Neutrophil (primary cell): ENCODE measurements around the gene LRRC3.

ENCODE experiments used
- H3K27ac ChIP-seq: fragments of 200-600 bp; sonication (generic); 2 replicates; pipeline ENCODE4 v1.5.1; 2016; ENCODE audit warnings: mild to moderate bottlenecking, moderate library complexity
- H3K27me3 ChIP-seq: fragments of 200-600 bp; sonication (generic); 2 replicates; pipeline ENCODE4 v1.6.0; 2016; ENCODE audit warnings: mild to moderate bottlenecking
- H3K36me3 ChIP-seq: fragments of 200-600 bp; sonication (generic); 2 replicates; pipeline ENCODE4 v1.5.1; 2017
- H3K4me1 ChIP-seq, 2 experiments: fragments of 200-600 bp in 1 of 2; sonication (generic) in 1 of 2; 1 replicate in 1 of 2; 2 replicates in 1 of 2; pipeline versions ENCODE4 v1.5.1 to v1.6.1; 2013 to 2016; ENCODE audit warnings: low read depth in 1 of 2, low read length in 1 of 2, mild to moderate bottlenecking in 1 of 2, moderate library complexity in 1 of 2; ENCODE audit not compliant: control insufficient read depth in 1 of 2, insufficient read depth in 1 of 2
- H3K4me3 ChIP-seq, 2 experiments: fragments of 200-600 bp in 1 of 2; sonication (generic) in 1 of 2; 1 replicate in 1 of 2; 2 replicates in 1 of 2; pipeline ENCODE4 v1.5.1; 2013 to 2016; ENCODE audit warnings: low read depth in 1 of 2, low read length in 1 of 2, mild to moderate bottlenecking in 1 of 2, moderate library complexity in 1 of 2
- H3K9me3 ChIP-seq: fragments of 200-600 bp; sonication (generic); 2 replicates; pipeline ENCODE4 v1.5.1; 2016
- CTCF ChIP-seq: fragments of 200-600 bp; sonication (generic); IDR thresholded peaks from 2 replicates; pipeline ENCODE4 v1.5.1; 2016; ENCODE audit warnings: antibody characterized with exemption

LRRC3 gene

GRCh38 chr21:44454747-44455523, at the start of gene LRRC3:
LRRC3 (plus strand) TSS chr21:44455510; CDS start chr21:44456645, 1,135 bp downstream.
- Histone ChIP-seq H3K27me3 (peaks cover 55% of the 10 kb centered on the region), H3K36me3 (no peaks in the 10 kb centered on the region), H3K4me1 (peaks cover 6 to 8% of the 10 kb centered on the region in 2 experiments), H3K9me3 (no peaks in the 10 kb centered on the region), H3K27ac (peak within 1 kb of the TSS; percentile 31), H3K4me3 (peak within 1 kb of the TSS; percentile 67 to 86)
- no peak for TF ChIP-seq CTCF

GRCh38 chr21:44405948-44406872, 49.1 kb upstream of the LRRC3 start:
- Histone ChIP-seq H3K27me3 (no peaks in the 10 kb centered on the region), H3K36me3 (peaks cover 78% of the 10 kb centered on the region), H3K4me3 (no peak overlapping the region), H3K27ac (peak overlapping the region; percentile 57), H3K9me3 (no peaks in the 10 kb centered on the region), H3K4me1 (no peaks in the 10 kb centered on the region)
- no peak for TF ChIP-seq CTCF

- Histone ChIP-seq H3K27ac (peak overlapping the region; percentile 57), H3K4me3 (no peak overlapping the region), H3K4me1 (no peaks in the 10 kb centered on the region), H3K9me3 (no peaks in the 10 kb centered on the region), H3K36me3 (peaks cover 74% of the 10 kb centered on the region), H3K27me3 (no peaks in the 10 kb centered on the region)
- TF ChIP-seq CTCF: no peak
Measured at GRCh38 chr21:44406953-44407352, 48.4 kb upstream of the LRRC3 start.

- Histone ChIP-seq H3K4me3 (no peak overlapping the region), H3K36me3 (peaks cover 68% of the 10 kb centered on the region), H3K27ac (no peak overlapping the region), H3K4me1 (no peaks in the 10 kb centered on the region), H3K9me3 (no peaks in the 10 kb centered on the region), H3K27me3 (no peaks in the 10 kb centered on the region)
- TF ChIP-seq CTCF: no peak
Measured at GRCh38 chr21:44407493-44407892, 47.8 kb upstream of the LRRC3 start.

- H3K9me3 ChIP-seq: no peaks in the 10 kb centered on the region
- no peak overlapping the region for H3K4me3 ChIP-seq
- no peak overlapping the region for H3K27ac ChIP-seq
- no peaks in the 10 kb centered on the region for H3K27me3 ChIP-seq
- TF ChIP-seq CTCF: no peak
- no peaks in the 10 kb centered on the region for H3K4me1 ChIP-seq
- peaks cover 62% of the 10 kb centered on the region for H3K36me3 ChIP-seq
Measured at GRCh38 chr21:44408226-44408625, 47.1 kb upstream of the LRRC3 start.
